Liver (tissue), 9 donors: ENCODE data around the gene NARS2. TPM values are rescaled to one million over a fixed set of nuclear protein-coding genes. Genes with fewer than 3 reads are reported as not detected.

ENCODE experiments used
- DNase-seq: peaks from one replicate; pipeline ENCODE4 v3.0.0-alpha.2; 2017; ENCODE audit warnings: low spot score
- H3K27ac ChIP-seq, 2 donors: one replicate each; pipeline ENCODE4 v1.7.0; 2013; ENCODE audit warnings: inconsistent platforms in 2 of 2, low read length in 2 of 2, control low read depth in 1 of 2, low read depth in 1 of 2, mild to moderate bottlenecking in 1 of 2
- H3K27me3 ChIP-seq, 4 donors: one replicate each; pipeline versions ENCODE4 v1.6.1 to v1.7.0; 2013; ENCODE audit warnings: low read length in 3 of 4, inconsistent platforms in 1 of 4, mild to moderate bottlenecking in 1 of 4, moderate library complexity in 1 of 4; ENCODE audit not compliant: control insufficient read depth in 4 of 4, insufficient read depth in 4 of 4
- H3K36me3 ChIP-seq, 4 donors: one replicate each; pipeline versions ENCODE4 v1.6.1 to v1.7.0; 2013; ENCODE audit warnings: low read length in 3 of 4, mild to moderate bottlenecking in 3 of 4, low read depth in 1 of 4, moderate library complexity in 1 of 4; ENCODE audit not compliant: control insufficient read depth in 4 of 4, insufficient read depth in 3 of 4
- H3K4me1 ChIP-seq, 4 donors: one replicate each; pipeline versions ENCODE4 v1.6.1 to v1.7.0; 2013; ENCODE audit warnings: low read length in 3 of 4, mild to moderate bottlenecking in 3 of 4, moderate library complexity in 1 of 4; ENCODE audit not compliant: control insufficient read depth in 4 of 4, insufficient read depth in 4 of 4
- H3K4me3 ChIP-seq, 3 donors: one replicate each; pipeline versions ENCODE4 v1.6.1 to v1.7.0; 2013; ENCODE audit warnings: low read length in 3 of 3, control low read depth in 1 of 3, low read depth in 1 of 3, mild to moderate bottlenecking in 1 of 3
- H3K9ac ChIP-seq, 2 donors: one replicate each; pipeline ENCODE4 v1.7.0; 2013; ENCODE audit warnings: low read length in 2 of 2, mild to moderate bottlenecking in 2 of 2, moderate library complexity in 2 of 2, control low read depth in 1 of 2, low read depth in 1 of 2
- H3K9me3 ChIP-seq, 4 donors: one replicate each; pipeline versions ENCODE4 v1.6.1 to v1.7.0; 2013; ENCODE audit warnings: low read length in 3 of 4; ENCODE audit not compliant: control insufficient read depth in 4 of 4
- ATF3 ChIP-seq: IDR thresholded peaks from 2 replicates; pipeline ENCODE4 v1.6.1; 2016; ENCODE audit warnings: antibody characterized with exemption
- FOXA1 ChIP-seq: IDR thresholded peaks from 2 replicates; pipeline ENCODE4 v1.6.1; 2016; ENCODE audit warnings: antibody characterized with exemption
- FOXA2 ChIP-seq: IDR thresholded peaks from 2 replicates; pipeline ENCODE4 v1.6.1; 2016; ENCODE audit warnings: antibody characterized with exemption
- GABPA ChIP-seq, 2 donors: IDR thresholded peaks in 1 of 2; conservative IDR thresholded peaks in 1 of 2; 2 replicates each; pipeline ENCODE4 v1.6.1; 2016; ENCODE audit warnings: antibody characterized with exemption in 2 of 2, mild to moderate bottlenecking in 1 of 2, moderate library complexity in 1 of 2
- HNF4A ChIP-seq, 2 donors: conservative IDR thresholded peaks; 2 replicates each; pipeline ENCODE4 v1.6.1; 2016; ENCODE audit warnings: antibody characterized with exemption in 2 of 2, mild to moderate bottlenecking in 2 of 2
- HNF4G ChIP-seq: IDR thresholded peaks from 2 replicates; pipeline ENCODE4 v1.6.1; 2016; ENCODE audit warnings: antibody characterized with exemption
- JUND ChIP-seq, 2 donors: IDR thresholded peaks; 2 replicates each; pipeline ENCODE4 v1.6.1; 2016; ENCODE audit warnings: antibody characterized with exemption in 2 of 2
- MAX ChIP-seq: IDR thresholded peaks from 2 replicates; pipeline ENCODE4 v1.6.1; 2016; ENCODE audit warnings: antibody characterized with exemption
- NR2F2 ChIP-seq: IDR thresholded peaks from 2 replicates; pipeline ENCODE4 v1.6.1; 2016; ENCODE audit warnings: antibody characterized with exemption
- RAD21 ChIP-seq, 2 donors: IDR thresholded peaks; 2 replicates each; pipeline ENCODE4 v1.6.1; 2016; ENCODE audit warnings: antibody characterized with exemption in 2 of 2, mild to moderate bottlenecking in 2 of 2
- RXRA ChIP-seq, 2 donors: IDR thresholded peaks; 2 replicates each; pipeline ENCODE4 v1.6.1; 2017 to 2018; ENCODE audit warnings: antibody characterized with exemption in 2 of 2, mild to moderate bottlenecking in 1 of 2
- TAF1 ChIP-seq: conservative IDR thresholded peaks from 2 replicates; pipeline ENCODE4 v1.6.1; 2016; ENCODE audit warnings: antibody characterized with exemption, mild to moderate bottlenecking
- ZBTB33 ChIP-seq: IDR thresholded peaks from 2 replicates; pipeline ENCODE4 v1.6.1; 2016; ENCODE audit warnings: antibody characterized with exemption
- WGBS: extraction: QIAGEN DNeasy Blood & Tissue Kit; methylation state at CpG from one replicate; pipeline ENCODE4 v1.1.7; 2013; 5-methylcytosine and 5-hydroxymethylcytosine counted together
- polyA plus RNA-seq, 2 donors: library from polyadenylated mRNA; stranded (reverse) in 1 of 2; unstranded in 1 of 2; fragments of 200-250 nt in 1 of 2; fragments of >200 nt in 1 of 2; fragmentation: Nextera tagmentation in 1 of 2; extraction: Ambion mirVana in 1 of 2; gene quantifications; one replicate each; pipeline versions ENCODE4 v1.2.1 to v1.2.3, GENCODE V29; 2013 to 2015
- total RNA-seq, 2 donors: library from RNA; depleted of rRNA; stranded (reverse); fragments of >200 nt; gene quantifications; one replicate each; pipeline ENCODE4 v1.2.3, GENCODE V29; 2014
- TF ChIP-seq, protein P1 (sequence below): IDR thresholded peaks from 2 replicates; pipeline ENCODE4 v1.6.1; 2016; ENCODE audit warnings: antibody characterized with exemption, mild to moderate bottlenecking
- donor health status: healthy.
- donor health status: healthy.
- donor health status: healthy.
- donor health status: healthy.
- donor health status: healthy.

Gene NARS2
- total and polyA plus RNA-seq, 4 donors, result 10.4 to 19.4 (median 11.8) TPM

DNA sequence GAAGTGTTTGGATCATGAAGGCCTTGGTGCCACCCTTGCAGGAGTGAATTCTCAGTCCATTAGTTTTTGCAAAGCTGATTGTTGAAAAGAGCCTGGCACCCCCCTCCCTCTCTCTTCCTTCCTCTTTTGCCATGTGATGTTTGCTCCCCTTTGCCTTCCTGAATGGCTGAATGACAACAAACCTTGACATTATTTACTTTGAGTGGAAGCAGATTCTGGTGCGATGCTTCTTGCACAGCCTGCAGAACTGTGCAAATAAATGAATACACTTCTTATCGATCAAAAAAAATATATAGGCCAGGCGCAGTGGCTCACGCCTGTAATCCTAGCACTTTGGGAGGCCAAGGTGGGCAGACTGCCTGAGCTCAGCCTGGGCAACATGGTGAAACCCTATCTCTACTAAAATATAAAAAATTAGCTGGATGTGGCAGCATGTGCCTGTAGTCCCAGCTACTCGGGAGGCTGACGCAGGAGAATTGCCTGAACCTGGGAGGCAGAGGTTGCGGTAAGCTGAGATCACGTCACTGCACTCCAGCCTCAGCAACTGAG lies 2.0 kb upstream of the NARS2 start:
- H3K4me1 ChIP-seq, result peaks cover 0 to 13% (median 2%) of the 10 kb centered on the region in 4 donors
- H3K9me3 ChIP-seq, result peaks cover 0 to 1% (median 0%) of the 10 kb centered on the region in 4 donors
- DNase-seq, result no peak
- no peaks in the 10 kb centered on the region for H3K36me3 ChIP-seq
- no peak overlapping the region for H3K27ac ChIP-seq
- H3K27me3 ChIP-seq, result no peaks in the 10 kb centered on the region
- no peak for TF ChIP-seq FOXA1
- no peak for TF ChIP-seq HNF4G
- TF ChIP-seq GABPA (IDR thresholded peaks at IDR 0.05 in 1 of 2, conservative IDR thresholded peaks at IDR 0.05 in 1 of 2), result no peak
- TF ChIP-seq FOXA2, result no peak
- no peak for TF ChIP-seq MAX
- no peak for TF ChIP-seq JUND (IDR thresholded peaks at IDR 0.05)
- TF ChIP-seq RAD21 (IDR thresholded peaks at IDR 0.05), result no peak
- TF ChIP-seq RXRA (IDR thresholded peaks at IDR 0.05), result no peak
- no peak for TF ChIP-seq TAF1
- TF ChIP-seq ZBTB33, result no peak
- no peak for TF ChIP-seq ATF3
- WGBS, result 69% methylated on average over 8 of the region's 8 CpGs
- no peak overlapping the region for H3K9ac ChIP-seq
- no peak overlapping the region for H3K4me3 ChIP-seq

- peak overlapping the region; percentile 76 to 88 for H3K27ac ChIP-seq
- peak overlapping the region; percentile 66 to 75 for H3K9ac ChIP-seq
- no peak for DNase-seq
- no peak for TF ChIP-seq FOXA1
- TF ChIP-seq NR2F2, result no peak
- TF ChIP-seq, protein P1, sequence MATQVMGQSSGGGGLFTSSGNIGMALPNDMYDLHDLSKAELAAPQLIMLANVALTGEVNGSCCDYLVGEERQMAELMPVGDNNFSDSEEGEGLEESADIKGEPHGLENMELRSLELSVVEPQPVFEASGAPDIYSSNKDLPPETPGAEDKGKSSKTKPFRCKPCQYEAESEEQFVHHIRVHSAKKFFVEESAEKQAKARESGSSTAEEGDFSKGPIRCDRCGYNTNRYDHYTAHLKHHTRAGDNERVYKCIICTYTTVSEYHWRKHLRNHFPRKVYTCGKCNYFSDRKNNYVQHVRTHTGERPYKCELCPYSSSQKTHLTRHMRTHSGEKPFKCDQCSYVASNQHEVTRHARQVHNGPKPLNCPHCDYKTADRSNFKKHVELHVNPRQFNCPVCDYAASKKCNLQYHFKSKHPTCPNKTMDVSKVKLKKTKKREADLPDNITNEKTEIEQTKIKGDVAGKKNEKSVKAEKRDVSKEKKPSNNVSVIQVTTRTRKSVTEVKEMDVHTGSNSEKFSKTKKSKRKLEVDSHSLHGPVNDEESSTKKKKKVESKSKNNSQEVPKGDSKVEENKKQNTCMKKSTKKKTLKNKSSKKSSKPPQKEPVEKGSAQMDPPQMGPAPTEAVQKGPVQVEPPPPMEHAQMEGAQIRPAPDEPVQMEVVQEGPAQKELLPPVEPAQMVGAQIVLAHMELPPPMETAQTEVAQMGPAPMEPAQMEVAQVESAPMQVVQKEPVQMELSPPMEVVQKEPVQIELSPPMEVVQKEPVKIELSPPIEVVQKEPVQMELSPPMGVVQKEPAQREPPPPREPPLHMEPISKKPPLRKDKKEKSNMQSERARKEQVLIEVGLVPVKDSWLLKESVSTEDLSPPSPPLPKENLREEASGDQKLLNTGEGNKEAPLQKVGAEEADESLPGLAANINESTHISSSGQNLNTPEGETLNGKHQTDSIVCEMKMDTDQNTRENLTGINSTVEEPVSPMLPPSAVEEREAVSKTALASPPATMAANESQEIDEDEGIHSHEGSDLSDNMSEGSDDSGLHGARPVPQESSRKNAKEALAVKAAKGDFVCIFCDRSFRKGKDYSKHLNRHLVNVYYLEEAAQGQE, result no peak
- no peak for TF ChIP-seq HNF4A (conservative IDR thresholded peaks at IDR 0.05)
- no peak for TF ChIP-seq RAD21 (IDR thresholded peaks at IDR 0.05)
- TF ChIP-seq JUND (IDR thresholded peaks at IDR 0.05), result no peak
- H3K9me3 ChIP-seq, result no peaks in the 10 kb centered on the region
- H3K4me3 ChIP-seq, result peak overlapping the region; percentile 67 to 82 (median 70)
- peaks cover 0 to 7% (median 2%) of the 10 kb centered on the region in 4 donors for H3K36me3 ChIP-seq
- peaks cover 0 to 13% (median 2%) of the 10 kb centered on the region in 4 donors for H3K4me1 ChIP-seq
- H3K27me3 ChIP-seq, result no peaks in the 10 kb centered on the region
- WGBS, result 55% methylated on average over 10 of the region's 10 CpGs
These were observed 814 bp upstream of the NARS2 start for GRCh38 chr11:78575478-78575877.
